HCT116 (cell line): ENCODE results near the gene PRPF6. TPM values are rescaled to one million over a fixed set of nuclear protein-coding genes. Genes with fewer than 3 reads are reported as not detected.

Source experiments
- ATAC-seq: fragments of 200-7000 bp; cut with Tn5 transposase; 2 replicates; pipeline ENCODE4 v1.9.1; 2020; ENCODE audit warnings: mild to moderate bottlenecking, moderate library complexity
- BruUV-seq: library from RNA; stranded (reverse); fragments of 400-500 nt; replicated peaks from 2 replicates; lab custom pipeline; 2021; lab: Mats Ljungman, UMichigan
- CTCF ChIA-PET: fragments of 300-600 bp; sonication (Branson Sonifier 250); formaldehyde crosslinking; loops from one replicate; lab custom pipeline; 2021; ENCODE audit warnings: antibody characterized with exemption; lab: Charles Lee
- POLR2A ChIA-PET: fragments of 300-600, 350-600 bp; sonication (Branson Sonifier 250); formaldehyde crosslinking; loops from one replicate; lab custom pipeline; 2021; ENCODE audit warnings: antibody characterized with exemption; lab: Charles Lee
- RAD21 ChIA-PET, 2 experiments: fragments of 300-600 bp; sonication (Branson Sonifier 250); formaldehyde crosslinking; loops; one replicate each; lab custom pipeline; 2023; ENCODE audit warnings: low total read pairs in 2 of 2; ENCODE audit not compliant: uncharacterized antibody in 2 of 2, unreplicated experiment in 2 of 2, low non-redundant PET in 1 of 2; lab: Charles Lee
- DNase-seq: peaks from one replicate; pipeline ENCODE4 v3.0.0-alpha.2; 2010; ENCODE audit warnings: low read depth, low spot score
- H2AFZ ChIP-seq: fragments of 200-600 bp; shearing (Covaris generic), sonication (generic); 2 replicates; pipeline ENCODE4 v1.6.1; 2017; ENCODE audit warnings: low read depth, mixed run types, mixed read lengths, antibody characterized with exemption, low read length; ENCODE audit not compliant: poor library complexity, severe bottlenecking
- H3K27ac ChIP-seq: 2 replicates; pipeline ENCODE4 v1.5.1; 2012; ENCODE audit warnings: low read depth, low read length
- H3K27me3 ChIP-seq: fragments of 200-600 bp; sonication (generic); 2 replicates; pipeline ENCODE4 v1.6.1; 2016; ENCODE audit warnings: mixed run types, low read length, mixed read lengths; ENCODE audit not compliant: insufficient read depth
- H3K36me3 ChIP-seq, 2 experiments: fragments of 200-500 bp in 1 of 2; fragments of 200-600 bp in 1 of 2; sonication (Bioruptor generic) in 1 of 2; sonication (generic) in 1 of 2; 2 replicates each; pipeline versions ENCODE4 v1.5.1 to v1.6.1; 2014 to 2016; ENCODE audit warnings: low read length in 2 of 2, inconsistent platforms in 1 of 2, mixed read lengths in 1 of 2, mixed run types in 1 of 2; ENCODE audit not compliant: insufficient read depth in 2 of 2, control insufficient read depth in 1 of 2
- H3K4me1 ChIP-seq, 2 experiments: fragments of 200-600 bp in 1 of 2; sonication (generic) in 1 of 2; 2 replicates each; pipeline versions ENCODE4 v1.5.1 to v1.6.1; 2012 to 2017; ENCODE audit warnings: low read length in 2 of 2, inconsistent platforms in 1 of 2, mild to moderate bottlenecking in 1 of 2, mixed read lengths in 1 of 2, mixed run types in 1 of 2, moderate library complexity in 1 of 2; ENCODE audit not compliant: insufficient read depth in 2 of 2, control insufficient read depth in 1 of 2
- H3K4me2 ChIP-seq: fragments of 200-600 bp; sonication (generic); 2 replicates; pipeline ENCODE4 v1.6.1; 2017; ENCODE audit warnings: mixed run types, low read length, mixed read lengths
- H3K4me3 ChIP-seq, 2 experiments: fragments of 200-600 bp in 1 of 2; sonication (generic) in 1 of 2; replicated peaks in 1 of 2; 2 replicates each; pipeline ENCODE4 v1.5.1; 2011 to 2016; ENCODE audit warnings: low read length in 2 of 2, control low read depth in 1 of 2, low read depth in 1 of 2, mild to moderate bottlenecking in 1 of 2, mixed read lengths in 1 of 2, mixed run types in 1 of 2
- H3K79me2 ChIP-seq: fragments of 200-600 bp; sonication (generic); 2 replicates; pipeline ENCODE4 v1.6.1; 2017; ENCODE audit warnings: mild to moderate bottlenecking, mixed run types, low read length, moderate library complexity, mixed read lengths; ENCODE audit not compliant: insufficient read depth
- H3K9ac ChIP-seq: fragments of 200-600 bp; sonication (generic); 2 replicates; pipeline ENCODE4 v1.6.1; 2016; ENCODE audit warnings: low read length, mixed read lengths
- H3K9me2 ChIP-seq: fragments of 200-600 bp; sonication (generic), shearing (Covaris generic); 2 replicates; pipeline ENCODE4 v1.6.1; 2017; ENCODE audit warnings: mixed run types, mild to moderate bottlenecking, moderate library complexity; ENCODE audit not compliant: insufficient read depth
- H3K9me3 ChIP-seq, 2 experiments: fragments of 200-500 bp in 1 of 2; fragments of 200-600 bp in 1 of 2; sonication (Bioruptor generic) in 1 of 2; sonication (generic) in 1 of 2; 2 replicates each; pipeline ENCODE4 v1.6.1; 2014 to 2017; ENCODE audit warnings: low read length in 2 of 2, mixed read lengths in 2 of 2, inconsistent platforms in 1 of 2, low read depth in 1 of 2, mild to moderate bottlenecking in 1 of 2, mixed run types in 1 of 2, moderate library complexity in 1 of 2; ENCODE audit not compliant: control insufficient read depth in 1 of 2, insufficient read depth in 1 of 2
- H4K20me1 ChIP-seq: fragments of 200-600 bp; sonication (generic), shearing (Covaris generic); 2 replicates; pipeline ENCODE4 v1.6.1; 2017; ENCODE audit warnings: mixed run types, mild to moderate bottlenecking, moderate library complexity; ENCODE audit not compliant: insufficient read depth
- ATF3 ChIP-seq: IDR thresholded peaks from 2 replicates; pipeline ENCODE4 v1.6.1; 2012
- CEBPB ChIP-seq: IDR thresholded peaks from 2 replicates; pipeline ENCODE4 v1.6.1; 2012; ENCODE audit warnings: low read depth
- EZH2 ChIP-seq: fragments of 200-600 bp; sonication (generic); IDR thresholded peaks from 2 replicates; pipeline ENCODE4 v1.6.1; 2017; ENCODE audit warnings: antibody characterized with exemption, mixed run types
- JUND ChIP-seq: IDR thresholded peaks from 2 replicates; pipeline ENCODE4 v1.6.1; 2012
- POLR2A ChIP-seq: IDR thresholded peaks from 2 replicates; pipeline ENCODE4 v1.7.0; 2011; ENCODE audit warnings: borderline replicate concordance; ENCODE audit not compliant: insufficient read depth, insufficient read length; ENCODE audit errors: extremely low read depth
- POLR2AphosphoS5 ChIP-seq: IDR thresholded peaks from 2 replicates; pipeline ENCODE4 v1.6.1; 2011; ENCODE audit warnings: mild to moderate bottlenecking, low read depth, low read length, moderate library complexity
- RAD21 ChIP-seq: IDR thresholded peaks from 2 replicates; pipeline ENCODE4 v1.6.1; 2012; ENCODE audit warnings: low read depth, mild to moderate bottlenecking
- REST ChIP-seq: IDR thresholded peaks from 2 replicates; pipeline ENCODE4 v1.6.1; 2012; ENCODE audit warnings: low read depth
- SIN3A ChIP-seq: IDR thresholded peaks from 2 replicates; pipeline ENCODE4 v1.6.1; 2012; ENCODE audit warnings: low read depth
- SP1 ChIP-seq: IDR thresholded peaks from 2 replicates; pipeline ENCODE4 v1.6.1; 2012; ENCODE audit warnings: low read depth
- YY1 ChIP-seq: IDR thresholded peaks from 2 replicates; pipeline ENCODE4 v1.6.1; 2011; ENCODE audit warnings: low read length, low read depth, moderate library complexity, mild to moderate bottlenecking; ENCODE audit not compliant: insufficient replicate concordance; ENCODE audit errors: extremely low read depth
- ZFX ChIP-seq: fragments of 450-650 bp; IDR thresholded peaks from 2 replicates; pipeline ENCODE4 v1.6.1; 2017
- ZNF274 ChIP-seq: fragments of 200-500 bp; sonication (Bioruptor generic); IDR thresholded peaks from 2 replicates; pipeline ENCODE4 v1.6.1; 2014; ENCODE audit warnings: mild to moderate bottlenecking, low read depth, low read length, inconsistent platforms
- intact Hi-C: fragments of 100-400 bp; cut with micrococcal nuclease; formaldehyde crosslinking; loops from 2 replicates; pipeline ENCODE4 v1.10.0; 2022
- total RNA-seq: library from RNA; stranded (reverse); gene quantifications from one replicate; pipeline ENCODE4 v1.2.1, GENCODE V29; 2021; ENCODE audit not compliant: unreplicated experiment
- TF ChIP-seq, protein P1 (sequence below): IDR thresholded peaks from 2 replicates; pipeline ENCODE4 v1.6.1; 2011; ENCODE audit warnings: mild to moderate bottlenecking, low read length, moderate library complexity; ENCODE audit not compliant: insufficient replicate concordance; ENCODE audit errors: extremely low read depth

PRPF6 gene
- total RNA-seq, 1 experiment from 2014 or later = 74.9 TPM

DNA sequence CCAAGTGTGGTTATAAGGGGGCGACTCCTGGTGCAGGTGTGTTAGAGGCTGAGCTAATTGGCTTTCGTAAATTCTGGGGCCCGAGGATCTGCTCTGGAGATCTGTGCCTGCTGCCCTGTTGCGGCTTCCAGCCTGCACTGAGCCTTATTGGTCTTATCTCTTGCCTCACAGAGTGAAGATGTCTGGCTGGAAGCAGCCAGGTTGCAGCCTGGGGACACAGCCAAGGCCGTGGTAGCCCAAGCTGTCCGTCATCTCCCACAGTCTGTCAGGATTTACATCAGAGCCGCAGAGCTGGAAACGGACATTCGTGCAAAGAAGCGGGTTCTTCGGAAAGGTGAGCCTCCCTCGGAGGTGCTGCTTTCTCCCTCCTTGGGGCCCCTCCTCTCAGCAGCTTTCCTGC, 20.0 kb downstream of the PRPF6 start:
- H2AFZ ChIP-seq = no peak overlapping the region
- H3K27ac ChIP-seq = no peak overlapping the region
- no peak for TF ChIP-seq YY1
- TF ChIP-seq RAD21 = no peak
- TF ChIP-seq ATF3 = no peak
- TF ChIP-seq REST = no peak
- TF ChIP-seq SP1 = no peak
- TF ChIP-seq POLR2A = no peak
- TF ChIP-seq, protein P1, sequence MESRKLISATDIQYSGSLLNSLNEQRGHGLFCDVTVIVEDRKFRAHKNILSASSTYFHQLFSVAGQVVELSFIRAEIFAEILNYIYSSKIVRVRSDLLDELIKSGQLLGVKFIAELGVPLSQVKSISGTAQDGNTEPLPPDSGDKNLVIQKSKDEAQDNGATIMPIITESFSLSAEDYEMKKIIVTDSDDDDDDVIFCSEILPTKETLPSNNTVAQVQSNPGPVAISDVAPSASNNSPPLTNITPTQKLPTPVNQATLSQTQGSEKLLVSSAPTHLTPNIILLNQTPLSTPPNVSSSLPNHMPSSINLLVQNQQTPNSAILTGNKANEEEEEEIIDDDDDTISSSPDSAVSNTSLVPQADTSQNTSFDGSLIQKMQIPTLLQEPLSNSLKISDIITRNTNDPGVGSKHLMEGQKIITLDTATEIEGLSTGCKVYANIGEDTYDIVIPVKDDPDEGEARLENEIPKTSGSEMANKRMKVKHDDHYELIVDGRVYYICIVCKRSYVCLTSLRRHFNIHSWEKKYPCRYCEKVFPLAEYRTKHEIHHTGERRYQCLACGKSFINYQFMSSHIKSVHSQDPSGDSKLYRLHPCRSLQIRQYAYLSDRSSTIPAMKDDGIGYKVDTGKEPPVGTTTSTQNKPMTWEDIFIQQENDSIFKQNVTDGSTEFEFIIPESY = no peak
- TF ChIP-seq SIN3A = no peak
- TF ChIP-seq JUND = no peak
- TF ChIP-seq ZNF274 = no peak
- no peak for TF ChIP-seq POLR2AphosphoS5
- TF ChIP-seq EZH2 = no peak
- TF ChIP-seq CEBPB = no peak
- no peak for TF ChIP-seq ZFX
- no peak for ATAC-seq
- ChIA-PET CTCF (no interaction called here), RAD21 (no interaction called here), POLR2A (no interaction called here)
- H3K4me3 ChIP-seq = no peak overlapping the region
- H3K9me2 ChIP-seq = no peaks in the 10 kb centered on the region
- intact Hi-C loops = no loop called here
- no peak overlapping the region for H3K4me2 ChIP-seq
- H3K9ac ChIP-seq = no peak overlapping the region
- H3K36me3 ChIP-seq = peaks cover 30 to 43% of the 10 kb centered on the region in 2 experiments
- no TSS peak for BruUV-seq
- H4K20me1 ChIP-seq = no peaks in the 10 kb centered on the region
- DNase-seq = no peak
- H3K27me3 ChIP-seq = no peaks in the 10 kb centered on the region
- no peaks in the 10 kb centered on the region for H3K9me3 ChIP-seq
- no peaks in the 10 kb centered on the region for H3K4me1 ChIP-seq
- peaks cover 27% of the 10 kb centered on the region; the same call in 1 of the 2 replicates for H3K79me2 ChIP-seq
